Endothelial cell of umbilical vein (primary cell): ENCODE data around the gene RNF40. TPM values are rescaled to one million over a fixed set of nuclear protein-coding genes. Genes with fewer than 3 reads are reported as not detected.

Experiments used
- BruUV-seq: library from RNA; stranded (reverse); fragments of 400-500 nt; replicated peaks from 2 replicates; lab custom pipeline; 2021; lab: Mats Ljungman, UMichigan
- CTCF ChIA-PET: fragments of 300-600, 350-600 bp; sonication (Branson Sonifier 250); formaldehyde crosslinking; loops from one replicate; lab custom pipeline; 2021; ENCODE audit warnings: antibody characterized with exemption, inconsistent platforms; lab: Charles Lee
- POLR2A ChIA-PET: fragments of 300-600, 350-600 bp; sonication (Branson Sonifier 250); formaldehyde crosslinking; loops from one replicate; lab custom pipeline; 2021; ENCODE audit warnings: antibody characterized with exemption, inconsistent platforms; lab: Charles Lee
- DNase-seq: peaks from one replicate; pipeline ENCODE4 v3.0.0-alpha.2; 2011; ENCODE audit warnings: low read depth, low spot score
- FAIRE-seq: peaks from 2 replicates; lab custom pipeline; 2011; peaks lifted over from hg19 to GRCh38; lab: Jason Lieb, UNC
- H2AFZ ChIP-seq: 2 replicates; pipeline ENCODE4 v1.6.0; 2012; ENCODE audit warnings: low read depth, low read length, control low read depth, inconsistent platforms
- H3K27ac ChIP-seq: 2 replicates; pipeline ENCODE4 v1.5.1; 2011; ENCODE audit warnings: low read depth, mild to moderate bottlenecking, control low read depth, low read length, moderate library complexity; ENCODE audit not compliant: insufficient read depth
- H3K27me3 ChIP-seq, 2 experiments: 2 replicates each; pipeline versions ENCODE4 v1.6.0 to v1.6.1; 2011; ENCODE audit warnings: low read length in 2 of 2, mixed read lengths in 1 of 2; ENCODE audit not compliant: control insufficient read depth in 2 of 2, insufficient read depth in 2 of 2
- H3K36me3 ChIP-seq, 2 experiments: 2 replicates in 1 of 2; 3 replicates in 1 of 2; pipeline ENCODE4 v1.5.1; 2011; ENCODE audit warnings: low read length in 2 of 2, mild to moderate bottlenecking in 1 of 2, moderate library complexity in 1 of 2; ENCODE audit not compliant: control insufficient read depth in 2 of 2, insufficient read depth in 2 of 2; ENCODE audit errors: extremely low read depth in 1 of 2
- H3K4me1 ChIP-seq: 3 replicates; pipeline ENCODE4 v1.5.1; 2011; ENCODE audit warnings: mild to moderate bottlenecking, low read length; ENCODE audit not compliant: control insufficient read depth, insufficient read depth; ENCODE audit errors: extremely low read depth
- H3K4me2 ChIP-seq: 2 replicates; pipeline ENCODE4 v1.6.1; 2011; ENCODE audit warnings: low read length, control low read depth, mixed read lengths; ENCODE audit not compliant: insufficient read depth
- H3K4me3 ChIP-seq, 3 experiments: fragments of 200-600 bp in 1 of 3; sonication (generic), shearing (Covaris generic) in 1 of 3; replicated peaks in 1 of 3; 2 replicates each; pipeline ENCODE4 v1.5.1; 2011 to 2016; ENCODE audit warnings: control low read depth in 3 of 3, low read length in 3 of 3, mild to moderate bottlenecking in 2 of 3, inconsistent platforms in 1 of 3, low read depth in 1 of 3, moderate library complexity in 1 of 3; ENCODE audit not compliant: insufficient read depth in 1 of 3
- H3K79me2 ChIP-seq: 2 replicates; pipeline ENCODE4 v1.6.0; 2012; ENCODE audit warnings: low read length, inconsistent platforms; ENCODE audit not compliant: control insufficient read depth, insufficient read depth
- H3K9ac ChIP-seq: replicated peaks from 2 replicates; pipeline ENCODE3; 2011; ENCODE audit warnings: low read length, control low read depth; ENCODE audit not compliant: insufficient read depth; ENCODE audit errors: extremely low read depth
- H3K9me1 ChIP-seq: replicated peaks from 3 replicates; pipeline ENCODE4 v1.6.0; 2011; ENCODE audit warnings: mild to moderate bottlenecking, low read length; ENCODE audit not compliant: control insufficient read depth, insufficient read depth; ENCODE audit errors: extremely low read depth
- H3K9me3 ChIP-seq: replicated peaks from 2 replicates; pipeline ENCODE4 v1.5.1; 2012; ENCODE audit warnings: low read length, inconsistent platforms; ENCODE audit not compliant: control insufficient read depth, insufficient read depth
- H4K20me1 ChIP-seq: replicated peaks from 2 replicates; pipeline ENCODE3; 2011; ENCODE audit warnings: mild to moderate bottlenecking, low read length; ENCODE audit not compliant: control insufficient read depth, insufficient read depth; ENCODE audit errors: extremely low read depth
- EZH2 ChIP-seq: IDR thresholded peaks from 2 replicates; pipeline ENCODE4 v1.6.1; 2012; ENCODE audit warnings: borderline replicate concordance, low read depth, mild to moderate bottlenecking, moderate library complexity, low read length, inconsistent platforms; ENCODE audit not compliant: severe bottlenecking
- FOS ChIP-seq: IDR thresholded peaks from 2 replicates; pipeline ENCODE4 v1.6.1; 2011; ENCODE audit warnings: mild to moderate bottlenecking, low read length, moderate library complexity, borderline replicate concordance; ENCODE audit not compliant: insufficient read depth
- GATA2 ChIP-seq: IDR thresholded peaks from 2 replicates; pipeline ENCODE4 v1.7.0; 2011; ENCODE audit warnings: low read depth, mild to moderate bottlenecking, moderate library complexity, mixed read lengths, low read length; ENCODE audit not compliant: insufficient read length, insufficient read depth
- JUN ChIP-seq: IDR thresholded peaks from 2 replicates; pipeline ENCODE4 v1.6.1; 2011; ENCODE audit warnings: borderline replicate concordance, low read depth; ENCODE audit not compliant: insufficient read length, insufficient read depth
- MAX ChIP-seq: IDR thresholded peaks from 2 replicates; pipeline ENCODE4 v1.6.1; 2011; ENCODE audit not compliant: insufficient read depth, insufficient read length
- MYC ChIP-seq: IDR thresholded peaks from one replicate; pipeline ENCODE4 v1.6.1; 2011; ENCODE audit warnings: mild to moderate bottlenecking, low read depth, low read length
- POLR2A ChIP-seq: IDR thresholded peaks from 2 replicates; pipeline ENCODE4 v1.6.1; 2012; ENCODE audit warnings: low read depth, mild to moderate bottlenecking, control low read depth, low read length
- POLR2AphosphoS5 ChIP-seq: IDR thresholded peaks from 2 replicates; pipeline ENCODE4 v1.6.1; 2012; ENCODE audit warnings: low read depth, mild to moderate bottlenecking, control low read depth, low read length, moderate library complexity; ENCODE audit not compliant: insufficient read depth
- dilution Hi-C: fragments of 300-500 bp; cut with MboI; formaldehyde crosslinking; loops from one replicate; pipeline ENCODE4 v1.15.0; 2019; ENCODE audit warnings: low sequenced_read_pairs; ENCODE audit not compliant: extremely low pct_ligation_motif_present
- intact Hi-C: fragments of 100-400 bp; cut with micrococcal nuclease; formaldehyde crosslinking; loops from one replicate; pipeline ENCODE4 v1.10.0; 2022
- polyA plus RNA-seq, 4 experiments: library from polyadenylated mRNA; depleted of rRNA in 3 of 4; stranded (reverse) in 3 of 4; unstranded in 1 of 4; fragments of >200 nt; gene quantifications; 2 replicates each; pipeline versions ENCODE4 v1.2.1 to v1.2.3, GENCODE V29; 2011 to 2012; ENCODE audit warnings: missing spikeins in 1 of 4
- total RNA-seq: library from RNA; stranded (reverse); gene quantifications from 2 replicates; pipeline ENCODE4 v1.2.3, GENCODE V29; 2021
- TF ChIP-seq, protein P1 (sequence below), 2 donors: IDR thresholded peaks; 1 replicate in 1 of 2; 2 replicates in 1 of 2; pipeline ENCODE4 v1.5.1; 2011; ENCODE audit warnings: low read length in 2 of 2, mild to moderate bottlenecking in 2 of 2, moderate library complexity in 2 of 2, control low read depth in 1 of 2, inconsistent platforms in 1 of 2, low read depth in 1 of 2; ENCODE audit not compliant: insufficient read depth in 1 of 2; ENCODE audit errors: extremely low read depth in 1 of 2

The RNF40 gene
- total and polyA plus RNA-seq, 2 donors (not counting 3 experiments of a cell fraction or from before 2014, with no cell fraction given) = 60.5 to 102 TPM

GRCh38 chr16:30736995-30737793 is 24.9 kb upstream of the RNF40 start:
- dilution Hi-C loops = no loop called here

More at GRCh38 chr16:30736995-30737793, 24.9 kb upstream of the RNF40 start:
- FAIRE-seq (no peak), DNase-seq (no peak)
- H2AFZ ChIP-seq = no peak overlapping the region
- no peaks in the 10 kb centered on the region for H3K79me2 ChIP-seq
- intact Hi-C loops = no loop called here
- TF ChIP-seq MAX (no peak), FOS (no peak), POLR2AphosphoS5 (no peak), GATA2 (no peak), EZH2 (no peak), JUN (no peak), POLR2A (no peak), MYC (no peak)
- TF ChIP-seq, protein P1, sequence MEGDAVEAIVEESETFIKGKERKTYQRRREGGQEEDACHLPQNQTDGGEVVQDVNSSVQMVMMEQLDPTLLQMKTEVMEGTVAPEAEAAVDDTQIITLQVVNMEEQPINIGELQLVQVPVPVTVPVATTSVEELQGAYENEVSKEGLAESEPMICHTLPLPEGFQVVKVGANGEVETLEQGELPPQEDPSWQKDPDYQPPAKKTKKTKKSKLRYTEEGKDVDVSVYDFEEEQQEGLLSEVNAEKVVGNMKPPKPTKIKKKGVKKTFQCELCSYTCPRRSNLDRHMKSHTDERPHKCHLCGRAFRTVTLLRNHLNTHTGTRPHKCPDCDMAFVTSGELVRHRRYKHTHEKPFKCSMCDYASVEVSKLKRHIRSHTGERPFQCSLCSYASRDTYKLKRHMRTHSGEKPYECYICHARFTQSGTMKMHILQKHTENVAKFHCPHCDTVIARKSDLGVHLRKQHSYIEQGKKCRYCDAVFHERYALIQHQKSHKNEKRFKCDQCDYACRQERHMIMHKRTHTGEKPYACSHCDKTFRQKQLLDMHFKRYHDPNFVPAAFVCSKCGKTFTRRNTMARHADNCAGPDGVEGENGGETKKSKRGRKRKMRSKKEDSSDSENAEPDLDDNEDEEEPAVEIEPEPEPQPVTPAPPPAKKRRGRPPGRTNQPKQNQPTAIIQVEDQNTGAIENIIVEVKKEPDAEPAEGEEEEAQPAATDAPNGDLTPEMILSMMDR (IDR thresholded peaks at IDR 0.05; ENCODE audit: extremely low read depth in 1 of 2, insufficient read depth in 1 of 2, low read depth in 1 of 2, low read length in 2 of 2) = no peak
- H3K4me2 ChIP-seq = no peak overlapping the region
- H3K36me3 ChIP-seq = peaks cover 22 to 53% of the 10 kb centered on the region in 2 experiments
- H3K9me3 ChIP-seq = no peaks in the 10 kb centered on the region
- no peak overlapping the region for H3K27ac ChIP-seq
- H4K20me1 ChIP-seq = no peaks in the 10 kb centered on the region
- H3K9me1 ChIP-seq = no peaks in the 10 kb centered on the region
- no peaks in the 10 kb centered on the region for H3K27me3 ChIP-seq
- H3K4me1 ChIP-seq = peaks cover 20% of the 10 kb centered on the region
- no peak overlapping the region for H3K9ac ChIP-seq
- no TSS peak for BruUV-seq
- POLR2A ChIA-PET = no interaction called here
- CTCF ChIA-PET = interaction anchor here (0.8 kb wide), 1 partner anchor 11 kb away, joined by 3 read pairs; the partner anchor contains the start of gene PHKG2
- no peak overlapping the region for H3K4me3 ChIP-seq
